NT2/D1 (cell line): ENCODE data around the gene QRICH2.

Experiments
- SUZ12 ChIP-seq: IDR thresholded peaks from 2 replicates; pipeline ENCODE4 v1.6.1; 2011; ENCODE audit not compliant: insufficient read length, insufficient read depth; ENCODE audit errors: extremely low read depth
- YY1 ChIP-seq: IDR thresholded peaks from 2 replicates; pipeline ENCODE4 v1.6.1; 2011; ENCODE audit not compliant: insufficient read length, insufficient read depth
- ZNF274 ChIP-seq: IDR thresholded peaks from 2 replicates; pipeline ENCODE4 v1.6.1; 2011; ENCODE audit warnings: mild to moderate bottlenecking, low read depth, low read length

- no peak for TF ChIP-seq YY1
- no peak for TF ChIP-seq ZNF274
- no peak for TF ChIP-seq SUZ12
These were observed 31.4 kb downstream of the QRICH2 start for GRCh38 chr17:76276461-76277299.
